NCI-H1930 (cell line): ENCODE results near the gene ADCY10.

Experiments
- DNase-seq, 2 experiments: peaks; one replicate each; lab custom pipeline; 2025; lab: John Stamatoyannopoulos, UW

The ADCY10 gene

DNA sequence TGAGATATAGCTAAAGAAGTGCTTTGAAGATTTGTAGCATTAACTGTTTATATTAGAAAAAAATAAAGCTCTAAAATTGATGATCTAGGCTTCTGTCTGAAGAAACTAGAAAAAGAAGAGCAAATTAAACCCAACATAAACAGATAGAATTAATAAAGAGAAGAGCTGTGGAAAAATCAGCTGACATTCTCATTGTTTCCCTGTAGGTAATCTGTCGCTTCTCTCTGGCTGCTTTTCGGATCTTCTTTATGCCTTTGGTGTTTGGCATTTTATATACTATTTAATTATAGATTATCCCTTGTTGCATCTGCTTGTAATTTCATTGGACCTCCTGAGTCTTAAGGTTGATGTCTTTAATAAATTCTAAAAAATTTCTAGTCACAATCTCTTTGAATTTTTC lies 132.4 kb downstream of the ADCY10 start:
- DNase-seq = no peak

- no peak for DNase-seq
Observed at GRCh38 chr1:167777269-167777650, 136.7 kb downstream of the ADCY10 start.

DNA sequence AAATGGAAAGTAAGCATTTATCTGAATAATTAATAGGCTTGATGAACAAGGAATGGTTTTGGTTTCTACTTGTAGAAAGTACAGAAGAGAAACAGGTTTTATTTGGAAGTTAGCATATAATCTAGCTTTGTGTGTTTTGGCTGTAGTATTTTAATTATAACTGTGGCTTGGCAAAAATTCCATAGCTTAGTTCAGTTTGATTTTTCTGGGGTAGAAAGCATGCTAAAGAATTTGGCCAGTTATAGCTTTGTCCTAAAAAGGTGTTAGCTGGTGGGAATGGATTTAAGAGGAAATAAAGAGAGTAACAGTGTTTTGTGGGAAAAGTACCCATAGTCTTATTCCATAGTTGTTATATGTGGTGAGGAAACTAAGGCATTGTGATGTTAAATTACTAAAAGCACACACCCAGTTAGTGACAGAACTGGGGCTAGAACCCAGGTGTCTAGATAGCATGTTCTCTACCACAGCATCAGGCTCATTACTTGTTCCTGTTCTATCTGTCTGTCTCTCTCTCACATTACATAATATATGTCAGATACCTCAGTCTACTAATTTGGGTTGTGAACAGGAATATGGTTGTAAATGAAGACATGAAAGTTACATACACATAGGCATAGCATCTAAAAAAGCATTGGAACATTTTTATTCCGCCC lies 137.2 kb downstream of the ADCY10 start:
- no peak for DNase-seq

GRCh38 chr1:167776151-167776550 lies 137.8 kb downstream of the ADCY10 start:
- no peak for DNase-seq

DNA sequence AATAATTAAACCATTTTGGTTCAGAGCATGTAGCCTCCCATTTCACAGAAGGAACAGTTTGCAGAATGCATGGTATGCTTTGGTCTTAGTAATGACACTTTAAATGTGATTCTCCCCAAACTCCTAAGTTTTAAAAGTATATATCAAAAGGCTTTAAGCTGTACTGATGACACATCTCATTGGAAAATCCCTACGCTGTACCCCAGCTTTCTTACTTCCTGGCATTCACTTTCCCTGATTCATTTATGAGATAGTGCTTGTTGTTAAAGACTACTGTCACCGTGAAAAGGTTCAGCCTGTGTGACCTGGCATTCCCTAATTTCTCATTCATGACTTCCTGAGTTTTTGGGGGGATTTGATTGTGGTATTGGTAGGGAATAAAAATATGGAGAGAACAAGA lies 138.8 kb downstream of the ADCY10 start:
- DNase-seq = no peak

GRCh38 chr1:167774710-167775109 lies 139.2 kb downstream of the ADCY10 start:
- no peak for DNase-seq

GRCh38 chr1:167773516-167773915 lies 140.4 kb downstream of the ADCY10 start:
- DNase-seq = no peak

GRCh38 chr1:167772436-167772835 lies 141.5 kb downstream of the ADCY10 start:
- no peak for DNase-seq

- DNase-seq = no peak
Observed at GRCh38 chr1:167770127-167770526, 143.8 kb downstream of the ADCY10 start.

DNA sequence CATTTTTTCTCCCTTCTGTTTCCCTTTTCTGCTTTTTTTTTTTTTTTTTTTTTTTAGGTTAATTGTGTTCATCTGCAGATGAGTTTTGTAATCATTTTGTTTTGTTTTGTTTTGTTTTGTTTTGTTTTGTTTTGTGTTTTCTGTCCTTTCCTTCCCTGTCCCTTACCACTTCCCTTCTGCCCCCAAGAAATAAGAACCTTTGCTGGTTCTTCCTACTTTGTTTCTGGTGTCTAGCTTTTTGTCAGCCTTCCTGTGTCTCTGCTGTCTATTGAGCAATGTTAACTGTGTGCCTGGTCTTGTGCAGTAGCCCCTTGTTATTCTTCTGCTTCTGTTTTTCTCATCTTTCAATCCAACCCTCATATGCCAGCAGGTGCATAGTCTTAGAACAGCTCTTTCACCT lies 146.2 kb downstream of the ADCY10 start:
- no peak for DNase-seq

GRCh38 chr1:167766538-167766937 lies 147.4 kb downstream of the ADCY10 start:
- no peak for DNase-seq

- no peak for DNase-seq
Observed at GRCh38 chr1:167765496-167765895, 148.4 kb downstream of the ADCY10 start.

DNA sequence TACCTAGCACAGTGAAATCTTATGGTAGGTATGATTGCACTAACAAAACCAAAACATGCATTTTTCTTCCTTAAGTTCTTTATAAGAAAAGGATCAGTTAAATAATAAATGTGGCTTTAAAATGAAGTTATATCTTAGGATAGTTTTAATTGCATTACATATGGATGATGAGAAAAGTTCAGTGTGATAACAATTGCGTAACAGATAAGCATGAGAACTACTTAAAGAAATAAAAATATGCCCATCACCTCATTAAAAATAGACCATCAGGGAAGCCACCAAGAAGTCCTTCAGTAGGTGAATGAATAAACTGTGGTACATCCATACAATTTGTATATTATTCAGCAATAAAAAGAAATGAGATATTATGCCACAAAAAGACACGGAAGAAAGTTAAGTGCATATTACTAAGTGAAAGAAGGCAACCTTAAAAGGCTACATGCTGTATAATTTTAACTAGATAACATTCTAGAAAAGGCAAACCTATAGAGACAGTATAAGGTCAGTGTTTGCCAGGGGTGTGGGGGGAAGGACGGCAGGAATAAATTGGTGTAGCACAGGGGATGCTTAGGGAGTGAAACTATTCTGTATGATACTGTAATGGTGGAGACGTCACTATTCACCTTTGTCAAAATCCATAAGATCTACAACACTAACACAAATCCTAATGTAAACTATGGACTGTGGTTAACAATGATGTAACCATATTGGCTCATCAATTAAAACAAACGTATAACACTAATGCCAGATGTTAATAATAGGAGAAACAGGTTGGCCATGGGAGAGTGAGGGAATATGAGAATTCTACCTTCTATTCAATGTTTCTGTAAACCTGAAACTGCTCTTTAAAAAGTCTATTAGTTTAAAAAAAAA lies 149.2 kb downstream of the ADCY10 start:
- DNase-seq = no peak

- no peak for DNase-seq
Observed at GRCh38 chr1:167763525-167764220, 150.3 kb downstream of the ADCY10 start.

DNA sequence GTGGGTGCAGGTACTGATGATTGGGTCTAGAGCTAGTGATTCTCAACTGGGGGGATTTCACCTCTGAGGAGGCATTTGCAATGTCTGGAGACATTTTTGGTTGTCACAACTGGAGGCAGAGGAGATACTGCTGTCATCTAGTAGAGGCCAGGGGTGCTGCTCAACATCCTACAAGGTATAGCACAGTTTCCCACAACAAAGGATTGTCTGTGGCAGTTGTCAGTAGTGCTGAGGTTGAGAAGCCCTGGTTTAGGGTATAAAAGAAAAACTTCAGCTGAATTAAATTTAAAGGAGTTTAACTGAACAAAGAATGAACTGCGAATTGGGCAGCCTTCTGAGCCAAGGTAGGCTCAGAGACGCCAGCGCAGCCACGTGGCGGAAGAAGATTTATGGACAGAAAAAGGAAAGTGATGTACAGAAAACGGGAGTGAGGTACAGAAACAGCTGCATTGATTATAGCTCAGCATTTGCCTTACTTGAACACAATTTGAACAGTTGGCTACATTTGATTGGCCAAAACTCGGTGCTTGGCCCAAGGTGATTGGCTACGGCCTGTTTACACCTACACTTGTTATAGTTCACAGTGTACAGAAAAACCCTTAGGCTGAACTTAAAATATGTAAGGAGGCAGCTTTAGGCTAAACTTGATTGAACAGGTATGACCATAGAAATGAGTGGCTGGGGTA lies 151.7 kb downstream of the ADCY10 start:
- DNase-seq = no peak

DNA sequence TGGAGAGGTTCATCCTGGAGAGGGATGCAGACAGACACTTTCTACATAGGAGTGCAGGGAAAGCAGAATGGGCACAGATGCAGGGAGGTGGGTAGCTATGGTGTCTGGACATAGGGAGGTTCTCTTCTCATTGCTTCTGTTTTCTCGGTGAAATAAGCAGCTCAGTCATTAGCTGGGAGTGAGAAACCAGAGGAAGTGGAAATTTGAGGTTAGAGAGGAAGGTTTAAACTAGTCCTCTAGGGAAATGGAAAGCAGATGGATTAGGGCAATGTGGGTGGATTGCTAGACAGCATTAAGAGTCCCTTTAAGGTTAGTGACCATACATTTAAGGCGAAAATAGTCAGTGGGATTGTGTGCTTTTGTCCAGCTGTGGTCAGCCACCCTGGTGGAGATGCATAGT lies 152.5 kb downstream of the ADCY10 start:
- DNase-seq = no peak
